ENCODE data around the gene GNAI1. TPM values are rescaled to one million over a fixed set of nuclear protein-coding genes. Genes with fewer than 3 reads are reported as not detected.

Gene GNAI1
- total and polyA plus RNA-seq, 4 donors, result 66.3 to 155 (median 104) TPM

DNA sequence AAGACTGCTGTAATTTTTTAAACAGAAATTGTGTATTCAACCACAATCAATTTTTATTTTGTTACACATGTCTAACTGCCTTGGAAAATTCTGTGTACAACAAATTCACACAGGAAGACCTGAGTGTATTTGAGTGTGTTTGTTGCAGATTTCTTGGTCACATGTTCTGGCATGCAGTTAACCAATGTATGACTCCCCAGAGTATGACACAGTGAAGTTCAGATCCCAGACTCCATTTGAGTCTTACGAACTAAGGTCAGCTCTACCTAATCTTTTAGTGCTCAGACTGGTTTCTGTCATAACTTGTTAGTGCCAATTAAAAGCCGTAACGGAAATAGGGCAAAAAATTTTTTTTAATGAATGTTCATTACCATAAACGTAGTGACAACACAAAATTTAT, 5.8 kb downstream of the GNAI1 start:
- 100% methylated on average over 1 of the region's 4 CpGs for WGBS (ENCODE audit: insufficient coverage)
- DNase-seq (ENCODE audit: low read depth in 4 of 6, low spot score in 6 of 6), result no peak
- Histone ChIP-seq H3K27ac (ENCODE audit: low read depth, low read length) (no peak overlapping the region), H3K27me3 (ENCODE audit: control insufficient read depth, insufficient read depth, low read length) (no peaks in the 10 kb centered on the region), H3K36me3 (ENCODE audit: control insufficient read depth, insufficient read depth, low read length) (no peaks in the 10 kb centered on the region), H3K9me3 (ENCODE audit: control insufficient read depth, insufficient read depth, low read length) (no peaks in the 10 kb centered on the region), H3K4me1 (ENCODE audit: control insufficient read depth, insufficient read depth, low read length) (peaks cover 6% of the 10 kb centered on the region), H3K4me3 (ENCODE audit: low read depth, low read length) (no peak overlapping the region)

DNA sequence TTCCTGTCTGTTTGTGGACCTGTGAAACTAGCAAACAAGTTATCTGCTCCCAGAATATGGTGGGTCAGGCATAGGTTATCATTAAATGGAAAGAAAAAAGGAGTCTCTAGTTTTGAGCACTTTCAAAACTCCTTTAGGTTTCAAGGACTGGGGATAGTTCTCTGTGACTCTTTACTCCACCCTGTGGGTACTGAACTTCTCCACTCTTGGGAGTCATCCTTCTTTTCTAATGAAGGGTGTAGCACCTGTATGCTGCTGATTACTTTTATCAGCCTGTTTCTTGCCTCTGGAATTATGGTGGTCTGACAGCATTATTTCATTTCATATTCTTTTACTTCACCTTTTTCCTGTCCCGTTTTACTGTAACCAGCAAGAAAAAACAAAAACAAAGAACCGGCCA, 6.7 kb downstream of the GNAI1 start:
- H3K4me3 ChIP-seq (ENCODE audit: low read depth, low read length), result no peak overlapping the region
- DNase-seq (ENCODE audit: low read depth in 4 of 6, low spot score in 6 of 6), result no peak
- H3K27me3 ChIP-seq (ENCODE audit: control insufficient read depth, insufficient read depth, low read length), result no peaks in the 10 kb centered on the region
- 93% methylated on average over 2 of the region's 2 CpGs for WGBS (ENCODE audit: insufficient coverage)
- H3K9me3 ChIP-seq (ENCODE audit: control insufficient read depth, insufficient read depth, low read length), result no peaks in the 10 kb centered on the region
- no peaks in the 10 kb centered on the region for H3K36me3 ChIP-seq (ENCODE audit: control insufficient read depth, insufficient read depth, low read length)
- peaks cover 6% of the 10 kb centered on the region for H3K4me1 ChIP-seq (ENCODE audit: control insufficient read depth, insufficient read depth, low read length)
- no peak overlapping the region for H3K27ac ChIP-seq (ENCODE audit: low read depth, low read length)

DNA sequence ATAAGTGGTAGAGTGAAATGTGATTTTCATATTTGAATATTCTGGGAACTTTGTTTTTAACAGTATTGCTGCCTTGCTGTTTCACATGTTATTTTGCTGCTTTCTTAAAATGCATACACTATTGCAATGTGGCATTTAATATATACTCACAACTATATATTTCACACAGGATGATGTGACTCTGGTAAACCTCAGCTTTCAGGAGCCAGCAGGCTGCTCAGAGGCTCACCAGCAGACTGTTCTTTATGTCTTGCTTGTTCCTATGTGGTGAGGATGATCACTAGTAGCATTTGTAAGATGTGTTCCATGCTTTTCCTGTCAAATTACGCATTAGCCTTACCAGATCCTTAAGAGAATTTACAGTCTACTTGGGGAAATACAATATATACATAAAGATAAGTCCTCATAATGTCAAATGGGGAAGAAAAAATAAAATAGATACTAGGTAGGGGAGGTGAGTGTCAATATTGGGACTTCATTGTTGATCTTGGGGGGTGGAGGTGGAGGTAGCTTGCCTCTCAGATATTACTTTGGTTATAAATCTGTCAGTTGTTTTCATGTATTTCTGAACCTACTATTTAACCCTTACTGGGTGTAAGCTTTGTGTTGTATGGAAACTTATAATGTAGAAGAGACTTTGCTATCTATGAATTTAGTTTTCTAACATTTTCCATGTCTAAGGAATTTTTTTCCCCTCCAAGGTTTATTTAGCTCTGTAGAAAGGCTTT, 8.4 kb downstream of the GNAI1 start:
- H3K36me3 ChIP-seq (ENCODE audit: control insufficient read depth, insufficient read depth, low read length), result no peaks in the 10 kb centered on the region
- no peak for DNase-seq (ENCODE audit: low read depth in 4 of 6, low spot score in 6 of 6)
- no peak overlapping the region for H3K4me3 ChIP-seq (ENCODE audit: low read depth, low read length)
- no peaks in the 10 kb centered on the region for H3K9me3 ChIP-seq (ENCODE audit: control insufficient read depth, insufficient read depth, low read length)
- no peaks in the 10 kb centered on the region for H3K27me3 ChIP-seq (ENCODE audit: control insufficient read depth, insufficient read depth, low read length)
- no CpG with 5 or more reads among the region's 1 CpG for WGBS (ENCODE audit: insufficient coverage)
- no peak overlapping the region for H3K27ac ChIP-seq (ENCODE audit: low read depth, low read length)
- H3K4me1 ChIP-seq (ENCODE audit: control insufficient read depth, insufficient read depth, low read length), result no peaks in the 10 kb centered on the region

DNA sequence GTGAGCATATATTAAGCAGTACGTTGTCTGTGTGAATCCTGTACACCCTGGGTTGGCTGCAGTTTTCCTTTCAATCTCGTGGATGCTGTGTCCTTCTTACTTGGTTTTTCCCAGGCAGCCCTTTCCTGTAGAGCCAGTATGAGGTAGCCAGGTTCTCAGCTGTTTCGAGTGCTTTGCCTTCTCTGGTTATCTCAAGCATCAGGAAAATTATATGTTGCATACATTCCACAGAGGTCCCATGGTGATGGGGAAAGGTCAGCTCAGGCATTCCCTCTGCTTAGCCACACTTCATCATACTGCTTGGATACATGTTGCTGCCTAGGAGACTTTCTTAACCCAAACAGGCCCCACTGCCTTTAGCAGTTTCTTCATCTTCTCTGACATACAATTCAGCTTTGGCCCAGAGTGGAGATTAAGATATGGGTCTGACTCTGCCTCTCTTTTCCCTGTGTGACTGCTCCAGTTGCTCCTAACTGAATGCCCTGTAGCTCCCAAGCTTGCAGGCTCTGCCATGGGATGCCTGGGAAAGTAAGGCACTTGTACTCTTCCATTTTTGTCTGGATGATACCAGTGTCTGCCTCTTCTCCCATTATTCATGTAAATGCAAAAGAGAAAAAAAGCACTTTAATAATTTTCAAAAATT, 11.3 kb downstream of the GNAI1 start:
- Histone ChIP-seq H3K27me3 (ENCODE audit: control insufficient read depth, insufficient read depth, low read length) (no peaks in the 10 kb centered on the region), H3K9me3 (ENCODE audit: control insufficient read depth, insufficient read depth, low read length) (no peaks in the 10 kb centered on the region), H3K4me3 (ENCODE audit: low read depth, low read length) (no peak overlapping the region), H3K36me3 (ENCODE audit: control insufficient read depth, insufficient read depth, low read length) (no peaks in the 10 kb centered on the region), H3K27ac (ENCODE audit: low read depth, low read length) (peak overlapping the region; percentile 5), H3K4me1 (ENCODE audit: control insufficient read depth, insufficient read depth, low read length) (no peaks in the 10 kb centered on the region)
- 40% methylated on average over 2 of the region's 3 CpGs for WGBS (ENCODE audit: insufficient coverage)
- no peak for DNase-seq (ENCODE audit: low read depth in 4 of 6, low spot score in 6 of 6)

DNA sequence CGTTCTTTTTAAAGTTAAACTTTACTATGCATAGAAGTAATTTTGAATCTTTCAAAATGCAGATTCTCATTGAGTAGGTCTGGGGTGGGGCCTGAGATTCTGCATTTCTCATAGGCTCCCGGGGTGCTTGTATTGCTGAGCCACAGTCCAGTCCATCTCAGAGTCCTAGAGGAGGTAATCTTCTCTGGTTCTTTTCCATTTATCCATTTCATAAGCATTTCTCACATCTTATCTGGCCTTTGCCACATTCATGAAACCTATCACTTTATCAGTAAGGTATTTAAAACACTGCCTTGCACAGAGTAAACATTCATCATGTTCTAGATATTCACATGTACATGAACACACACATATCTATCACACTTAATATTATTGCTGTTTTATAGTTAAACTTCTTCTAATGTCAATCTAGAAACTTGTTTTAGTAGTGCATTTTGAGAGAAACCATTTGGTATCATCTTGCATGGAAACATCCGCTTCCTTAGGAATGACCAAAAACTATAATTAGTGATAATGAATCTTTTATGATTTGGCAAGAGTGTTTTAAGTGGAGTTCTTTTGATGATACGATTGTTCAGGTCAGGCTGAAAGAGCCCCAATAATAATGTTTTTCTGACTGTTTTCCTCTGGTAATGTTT, 12.0 kb downstream of the GNAI1 start:
- WGBS (ENCODE audit: insufficient coverage), result 80% methylated on average over 1 of the region's 4 CpGs
- Histone ChIP-seq H3K36me3 (ENCODE audit: control insufficient read depth, insufficient read depth, low read length) (no peaks in the 10 kb centered on the region), H3K4me3 (ENCODE audit: low read depth, low read length) (no peak overlapping the region), H3K9me3 (ENCODE audit: control insufficient read depth, insufficient read depth, low read length) (no peaks in the 10 kb centered on the region), H3K27ac (ENCODE audit: low read depth, low read length) (no peak overlapping the region), H3K27me3 (ENCODE audit: control insufficient read depth, insufficient read depth, low read length) (no peaks in the 10 kb centered on the region), H3K4me1 (ENCODE audit: control insufficient read depth, insufficient read depth, low read length) (no peaks in the 10 kb centered on the region)
- no peak for DNase-seq (ENCODE audit: low read depth in 4 of 6, low spot score in 6 of 6)

DNA sequence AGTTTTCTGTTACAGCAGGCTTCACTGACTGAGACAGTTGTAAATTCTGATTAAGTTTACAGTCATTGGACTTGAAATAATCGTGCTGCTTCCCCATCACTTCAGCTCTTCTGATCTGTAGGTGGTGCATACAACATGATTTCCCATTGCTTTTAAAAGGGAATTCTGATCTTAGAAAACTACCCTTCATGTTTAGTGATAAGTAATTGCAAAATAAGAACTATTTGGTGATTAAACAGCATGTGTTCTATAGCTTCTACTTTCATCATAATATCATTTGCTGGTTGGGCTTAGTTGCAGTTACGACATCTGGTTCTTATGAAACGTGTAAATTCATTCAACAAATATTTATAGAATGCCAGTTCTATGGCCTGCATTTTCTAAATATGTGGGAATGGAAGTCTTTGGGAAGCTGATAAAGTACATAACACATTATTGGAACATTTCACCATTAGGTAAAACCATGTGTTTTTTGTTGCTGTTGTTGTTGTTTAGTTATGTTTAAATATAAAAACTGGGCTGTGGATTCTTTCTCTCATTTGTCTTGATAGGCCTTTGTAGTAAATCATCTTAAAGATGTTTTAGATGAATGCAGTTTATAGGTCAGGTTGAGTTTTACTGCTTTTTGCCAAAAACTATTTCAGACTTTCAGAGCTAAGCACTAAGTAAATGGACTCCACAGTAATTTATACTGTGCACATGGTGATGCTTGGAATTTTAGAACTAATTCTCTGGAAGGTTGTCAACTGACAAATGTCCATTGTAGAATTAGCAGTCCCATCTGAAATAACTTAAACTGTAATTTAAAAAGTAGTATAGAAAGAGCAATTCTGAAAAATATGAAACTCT, 13.1 kb downstream of the GNAI1 start:
- Histone ChIP-seq H3K4me1 (ENCODE audit: control insufficient read depth, insufficient read depth, low read length) (no peaks in the 10 kb centered on the region), H3K4me3 (ENCODE audit: low read depth, low read length) (no peak overlapping the region), H3K27ac (ENCODE audit: low read depth, low read length) (no peak overlapping the region), H3K27me3 (ENCODE audit: control insufficient read depth, insufficient read depth, low read length) (no peaks in the 10 kb centered on the region), H3K36me3 (ENCODE audit: control insufficient read depth, insufficient read depth, low read length) (no peaks in the 10 kb centered on the region), H3K9me3 (ENCODE audit: control insufficient read depth, insufficient read depth, low read length) (no peaks in the 10 kb centered on the region)
- DNase-seq (ENCODE audit: low read depth in 4 of 6, low spot score in 6 of 6), result peak in 1 of 6 donors; percentile 58
- no CpG with 5 or more reads among the region's 3 CpGs for WGBS (ENCODE audit: insufficient coverage)

DNA sequence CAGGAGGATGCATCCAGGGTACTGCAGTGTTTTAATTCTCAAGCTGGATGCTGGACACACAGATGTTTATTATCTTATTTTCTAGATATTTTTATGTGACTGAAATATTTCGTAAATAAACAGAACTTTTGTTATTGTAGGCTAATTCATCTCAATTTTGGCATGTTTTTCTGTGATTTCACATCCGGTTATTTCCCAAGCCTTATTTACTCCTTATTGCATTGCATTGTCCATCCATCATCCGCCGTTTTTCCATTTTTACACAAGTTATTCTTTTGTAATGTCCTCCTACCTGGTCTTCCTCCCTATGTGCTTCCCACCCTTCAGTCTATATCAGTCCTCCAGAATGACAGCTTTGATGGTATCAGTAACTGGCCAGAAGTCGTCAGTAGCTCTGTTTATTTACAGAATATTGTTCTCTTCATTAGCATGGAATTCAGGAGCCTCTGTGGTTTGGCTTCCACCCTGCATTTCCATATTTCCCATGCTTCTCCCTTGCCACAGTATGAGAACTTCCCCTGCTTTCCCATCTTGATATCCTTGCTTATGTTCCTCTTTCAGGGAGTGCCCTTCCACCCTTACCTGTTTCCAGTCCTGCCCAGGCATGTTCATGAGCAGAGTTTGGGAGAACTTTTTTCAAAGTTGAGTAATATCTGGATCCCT, 16.1 kb downstream of the GNAI1 start:
- Histone ChIP-seq H3K4me3 (ENCODE audit: low read depth, low read length) (no peak overlapping the region), H3K27ac (ENCODE audit: low read depth, low read length) (no peak overlapping the region), H3K9me3 (ENCODE audit: control insufficient read depth, insufficient read depth, low read length) (no peaks in the 10 kb centered on the region), H3K36me3 (ENCODE audit: control insufficient read depth, insufficient read depth, low read length) (no peaks in the 10 kb centered on the region), H3K4me1 (ENCODE audit: control insufficient read depth, insufficient read depth, low read length) (no peaks in the 10 kb centered on the region), H3K27me3 (ENCODE audit: control insufficient read depth, insufficient read depth, low read length) (no peaks in the 10 kb centered on the region)
- no peak for DNase-seq (ENCODE audit: low read depth in 4 of 6, low spot score in 6 of 6)
- no CpG with 5 or more reads among the region's 5 CpGs for WGBS (ENCODE audit: insufficient coverage)

DNA sequence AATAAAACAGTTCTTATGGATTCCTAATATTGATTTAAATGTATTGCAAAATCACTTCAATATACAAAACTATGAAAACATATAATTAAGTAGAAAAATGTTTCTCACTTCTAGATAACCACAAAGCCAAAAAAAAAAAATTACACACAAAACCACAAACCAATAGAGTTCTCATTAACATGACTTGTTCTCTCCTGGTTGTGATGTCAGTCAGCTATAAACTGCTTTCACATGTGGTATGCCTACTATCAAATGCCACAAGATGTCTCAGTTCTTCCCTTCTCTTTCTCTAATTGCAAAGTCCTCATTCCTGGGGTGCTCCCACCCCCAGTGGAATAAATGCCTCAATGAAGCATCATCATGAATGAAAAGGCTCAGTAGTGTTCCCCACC, 16.6 kb downstream of the GNAI1 start:
- Histone ChIP-seq H3K4me1 (ENCODE audit: control insufficient read depth, insufficient read depth, low read length) (no peaks in the 10 kb centered on the region), H3K36me3 (ENCODE audit: control insufficient read depth, insufficient read depth, low read length) (no peaks in the 10 kb centered on the region), H3K27ac (ENCODE audit: low read depth, low read length) (no peak overlapping the region), H3K9me3 (ENCODE audit: control insufficient read depth, insufficient read depth, low read length) (no peaks in the 10 kb centered on the region), H3K27me3 (ENCODE audit: control insufficient read depth, insufficient read depth, low read length) (no peaks in the 10 kb centered on the region), H3K4me3 (ENCODE audit: low read depth, low read length) (no peak overlapping the region)
- DNase-seq (ENCODE audit: low read depth in 4 of 6, low spot score in 6 of 6), result no peak

DNA sequence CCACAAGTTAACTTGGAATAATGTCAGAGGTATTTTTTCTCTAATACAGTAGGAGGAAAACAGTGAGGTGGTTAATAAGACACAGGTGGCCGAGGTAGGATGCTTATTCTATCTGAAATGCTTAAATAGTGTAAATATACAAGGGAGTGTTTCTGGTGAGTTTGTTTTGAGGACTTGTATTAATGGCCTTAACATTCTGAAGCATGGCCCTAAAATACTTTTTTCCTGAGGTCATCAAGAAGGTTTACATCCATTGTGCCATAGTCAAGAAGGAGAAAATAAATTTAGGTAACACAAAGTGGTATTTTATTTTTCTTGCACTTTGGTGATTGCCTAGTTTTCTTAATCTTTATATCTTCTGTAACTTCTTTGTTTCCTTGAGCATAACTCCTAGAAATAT, 18.8 kb downstream of the GNAI1 start:
- Histone ChIP-seq H3K4me1 (ENCODE audit: control insufficient read depth, insufficient read depth, low read length) (no peaks in the 10 kb centered on the region), H3K36me3 (ENCODE audit: control insufficient read depth, insufficient read depth, low read length) (no peaks in the 10 kb centered on the region), H3K27me3 (ENCODE audit: control insufficient read depth, insufficient read depth, low read length) (no peaks in the 10 kb centered on the region), H3K9me3 (ENCODE audit: control insufficient read depth, insufficient read depth, low read length) (no peaks in the 10 kb centered on the region), H3K27ac (ENCODE audit: low read depth, low read length) (no peak overlapping the region), H3K4me3 (ENCODE audit: low read depth, low read length) (no peak overlapping the region)
- no peak for DNase-seq (ENCODE audit: low read depth in 4 of 6, low spot score in 6 of 6)
- no CpG with 5 or more reads among the region's 1 CpG for WGBS (ENCODE audit: insufficient coverage)
